ENCODE measurements around the gene ARHGAP26. TPM values are rescaled to one million over a fixed set of nuclear protein-coding genes. Genes with fewer than 3 reads are reported as not detected.

The ARHGAP26 gene
- total RNA-seq, 1 donor from 2014 or later, result 42.1 TPM

DNA sequence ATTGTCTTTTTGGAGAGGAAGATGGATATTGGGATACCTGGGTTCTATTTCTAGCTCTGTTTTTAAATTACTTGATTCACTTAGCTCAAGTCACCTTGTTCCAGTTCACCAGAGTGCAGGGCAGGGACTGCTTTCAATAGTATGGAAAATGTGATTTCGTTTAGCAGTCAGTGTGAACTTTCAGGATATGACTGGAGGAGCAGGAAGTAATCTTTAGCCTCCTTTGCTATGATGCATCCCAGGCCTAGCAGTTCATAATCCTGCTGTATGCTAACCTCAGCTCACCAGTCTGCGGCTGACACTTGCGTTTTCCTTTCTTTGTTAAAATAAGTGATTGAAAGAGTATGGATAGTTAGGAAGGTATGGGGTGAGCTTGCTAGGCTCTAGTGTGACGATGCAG lies 169.7 kb downstream of the ARHGAP26 start:
- H3K27me3 ChIP-seq (ENCODE audit: low read depth), result no peaks in the 10 kb centered on the region
- H3K4me1 ChIP-seq, result peaks cover 19% of the 10 kb centered on the region
- H3K4me3 ChIP-seq, result no peak overlapping the region
- no peak overlapping the region for H3K27ac ChIP-seq
- TF ChIP-seq, protein P1, sequence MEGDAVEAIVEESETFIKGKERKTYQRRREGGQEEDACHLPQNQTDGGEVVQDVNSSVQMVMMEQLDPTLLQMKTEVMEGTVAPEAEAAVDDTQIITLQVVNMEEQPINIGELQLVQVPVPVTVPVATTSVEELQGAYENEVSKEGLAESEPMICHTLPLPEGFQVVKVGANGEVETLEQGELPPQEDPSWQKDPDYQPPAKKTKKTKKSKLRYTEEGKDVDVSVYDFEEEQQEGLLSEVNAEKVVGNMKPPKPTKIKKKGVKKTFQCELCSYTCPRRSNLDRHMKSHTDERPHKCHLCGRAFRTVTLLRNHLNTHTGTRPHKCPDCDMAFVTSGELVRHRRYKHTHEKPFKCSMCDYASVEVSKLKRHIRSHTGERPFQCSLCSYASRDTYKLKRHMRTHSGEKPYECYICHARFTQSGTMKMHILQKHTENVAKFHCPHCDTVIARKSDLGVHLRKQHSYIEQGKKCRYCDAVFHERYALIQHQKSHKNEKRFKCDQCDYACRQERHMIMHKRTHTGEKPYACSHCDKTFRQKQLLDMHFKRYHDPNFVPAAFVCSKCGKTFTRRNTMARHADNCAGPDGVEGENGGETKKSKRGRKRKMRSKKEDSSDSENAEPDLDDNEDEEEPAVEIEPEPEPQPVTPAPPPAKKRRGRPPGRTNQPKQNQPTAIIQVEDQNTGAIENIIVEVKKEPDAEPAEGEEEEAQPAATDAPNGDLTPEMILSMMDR (IDR thresholded peaks at IDR 0.05), result no peak
- no peaks in the 10 kb centered on the region for H3K36me3 ChIP-seq
- no peaks in the 10 kb centered on the region for H3K9me3 ChIP-seq
- intact Hi-C loops (cut with DNase I), result no loop called here
- no peak for ATAC-seq
- no peak for DNase-seq

DNA sequence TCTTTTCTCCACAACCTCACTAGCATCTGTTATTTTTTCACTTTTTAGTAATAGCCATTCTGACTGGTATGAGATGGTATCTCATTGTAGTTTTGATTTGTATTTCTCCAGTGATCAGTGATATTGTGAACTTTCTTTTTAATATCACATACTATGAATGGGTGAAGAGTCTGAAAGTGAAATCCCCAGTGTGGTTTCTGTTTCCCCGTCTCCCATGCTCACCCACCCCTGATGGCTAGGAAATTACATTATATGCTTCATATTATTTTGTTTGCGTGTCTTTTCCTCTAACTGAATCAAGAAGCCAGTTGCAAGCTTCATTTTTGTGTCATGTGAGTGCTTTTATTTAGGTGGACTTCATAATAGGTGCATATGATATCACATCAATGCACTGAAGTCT lies 171.1 kb downstream of the ARHGAP26 start:
- no peak overlapping the region for H3K27ac ChIP-seq
- H3K27me3 ChIP-seq (ENCODE audit: low read depth), result no peaks in the 10 kb centered on the region
- H3K4me1 ChIP-seq, result peaks cover 10% of the 10 kb centered on the region
- no peak overlapping the region for H3K4me3 ChIP-seq
- TF ChIP-seq, protein P1 (IDR thresholded peaks at IDR 0.05), result no peak
- H3K36me3 ChIP-seq, result no peaks in the 10 kb centered on the region
- no peak for DNase-seq
- ATAC-seq, result no peak
- no peaks in the 10 kb centered on the region for H3K9me3 ChIP-seq
- intact Hi-C loops (cut with DNase I), result no loop called here

DNA sequence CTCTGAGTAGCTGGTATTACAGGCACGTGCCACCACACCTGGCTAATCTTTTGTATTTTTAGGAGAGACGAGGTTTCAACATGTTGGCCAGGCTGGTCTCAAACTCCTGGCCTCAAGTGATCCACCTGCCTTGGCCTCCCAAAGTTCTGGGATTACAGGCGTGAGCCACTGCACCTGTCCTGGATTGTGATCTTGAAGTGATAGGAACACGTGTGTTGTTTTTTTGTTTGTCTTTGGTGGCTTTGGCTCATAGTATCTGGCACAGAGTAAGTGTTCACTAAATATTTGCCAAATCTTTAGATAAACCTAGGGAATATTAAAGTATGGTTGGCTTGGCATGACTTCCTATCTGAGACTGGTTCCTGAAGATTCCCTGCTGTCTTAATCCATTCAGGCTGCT lies 172.7 kb downstream of the ARHGAP26 start:
- intact Hi-C loops (cut with DNase I), result no loop called here
- no peak for ATAC-seq
- TF ChIP-seq, protein P1 (IDR thresholded peaks at IDR 0.05), result no peak

DNA sequence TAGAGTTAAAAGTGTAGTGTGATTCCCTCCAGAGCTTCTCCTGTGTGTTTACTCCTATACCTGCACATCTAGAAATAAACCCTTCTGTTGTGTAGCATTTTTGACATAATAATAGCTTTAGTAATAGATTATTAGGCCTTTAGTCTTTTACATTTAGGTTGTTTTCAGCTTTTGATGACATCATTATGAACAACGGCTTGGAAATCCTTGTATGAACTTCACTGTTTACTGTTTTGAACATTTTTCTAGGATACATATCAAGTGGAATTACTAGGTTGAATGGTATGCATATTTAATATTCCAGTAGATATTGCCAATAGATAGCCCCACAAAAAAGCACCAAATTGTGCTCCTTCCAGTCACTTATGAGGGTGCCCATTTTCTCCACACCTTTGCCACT lies 174.0 kb downstream of the ARHGAP26 start:
- intact Hi-C loops (cut with DNase I), result no loop called here
- H3K4me1 ChIP-seq, result no peaks in the 10 kb centered on the region
- TF ChIP-seq, protein P1 (IDR thresholded peaks at IDR 0.05), result no peak
- no peak overlapping the region for H3K4me3 ChIP-seq
- ATAC-seq (no peak), DNase-seq (no peak)
- H3K27me3 ChIP-seq (ENCODE audit: low read depth), result no peaks in the 10 kb centered on the region
- no peak overlapping the region for H3K27ac ChIP-seq
- H3K36me3 ChIP-seq, result no peaks in the 10 kb centered on the region
- no peaks in the 10 kb centered on the region for H3K9me3 ChIP-seq

More for the DNA sequence above, 172.7 kb downstream of the ARHGAP26 start:
- Histone ChIP-seq H3K36me3 (no peaks in the 10 kb centered on the region), H3K27ac (no peak overlapping the region), H3K4me3 (no peak overlapping the region), H3K9me3 (no peaks in the 10 kb centered on the region), H3K27me3 (ENCODE audit: low read depth) (no peaks in the 10 kb centered on the region), H3K4me1 (peaks cover 6% of the 10 kb centered on the region)
- DNase-seq, result no peak

DNA sequence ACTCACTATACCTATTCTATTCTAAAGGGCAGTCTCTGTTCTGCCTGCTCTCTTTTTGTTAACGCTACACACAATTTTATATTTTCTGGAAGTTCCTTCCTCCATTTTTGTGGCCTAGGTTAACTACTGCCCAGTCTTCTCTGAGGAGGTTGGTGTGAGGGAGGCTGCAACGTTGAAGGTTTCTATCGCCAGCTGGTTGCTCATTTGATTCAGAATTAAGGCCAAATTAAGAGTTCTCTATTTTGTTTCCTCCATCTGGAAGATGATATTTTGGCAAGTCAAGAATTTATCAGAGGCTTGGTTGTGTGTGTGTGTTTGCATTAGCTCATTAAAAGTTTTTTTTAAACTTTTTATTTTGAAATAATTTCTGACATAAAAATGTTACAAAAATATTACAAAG lies 175.1 kb downstream of the ARHGAP26 start:
- H3K36me3 ChIP-seq, result no peaks in the 10 kb centered on the region
- no peak for ATAC-seq

More for the DNA sequence above, 175.1 kb downstream of the ARHGAP26 start:
- H3K4me3 ChIP-seq, result no peak overlapping the region
- H3K27me3 ChIP-seq (ENCODE audit: low read depth), result no peaks in the 10 kb centered on the region
- TF ChIP-seq, protein P1 (IDR thresholded peaks at IDR 0.05), result no peak
- no peak overlapping the region for H3K27ac ChIP-seq
- intact Hi-C loops (cut with DNase I), result no loop called here
- DNase-seq, result no peak
- H3K9me3 ChIP-seq, result no peaks in the 10 kb centered on the region
- H3K4me1 ChIP-seq, result no peaks in the 10 kb centered on the region
